OCI-LY7 (cell line): ENCODE data around the gene SLC12A9. TPM values are rescaled to one million over a fixed set of nuclear protein-coding genes. Genes with fewer than 3 reads are reported as not detected.

ENCODE experiments used
- BruUV-seq: library from RNA; stranded (reverse); fragments of 400-500 nt; replicated peaks from 2 replicates; lab custom pipeline; 2021; lab: Mats Ljungman, UMichigan
- CTCF ChIA-PET: fragments of 300-600 bp; sonication (Branson Sonifier 250); formaldehyde crosslinking; loops from one replicate; lab custom pipeline; 2022; ENCODE audit warnings: antibody characterized with exemption; ENCODE audit not compliant: unreplicated experiment; lab: Charles Lee
- POLR2A ChIA-PET: fragments of 300-600 bp; sonication (Branson Sonifier 250); formaldehyde crosslinking; loops from one replicate; lab custom pipeline; 2022; ENCODE audit warnings: antibody characterized with exemption; lab: Charles Lee
- DNase-seq: peaks from one replicate; pipeline ENCODE4 v3.0.0-alpha.2; 2015; ENCODE audit warnings: low spot score
- H2AFZ ChIP-seq: fragments of 200-600 bp; sonication (generic), shearing (Covaris generic); 2 replicates; pipeline ENCODE4 v1.6.1; 2014; ENCODE audit warnings: mild to moderate bottlenecking, antibody characterized with exemption, low read length, moderate library complexity
- H3K27ac ChIP-seq: fragments of 200-600 bp; sonication (generic); 2 replicates; pipeline ENCODE4 v1.5.1; 2014; ENCODE audit warnings: mixed run types, low read depth, mild to moderate bottlenecking, moderate library complexity, low read length, inconsistent platforms; ENCODE audit not compliant: poor library complexity, severe bottlenecking
- H3K36me3 ChIP-seq: fragments of 200-600 bp; sonication (generic); 2 replicates; pipeline ENCODE4 v1.6.1; 2014; ENCODE audit warnings: mild to moderate bottlenecking, antibody characterized with exemption, low read length, moderate library complexity, mixed read lengths; ENCODE audit not compliant: insufficient read depth
- H3K4me1 ChIP-seq: fragments of 200-600 bp; sonication (generic); 2 replicates; pipeline ENCODE4 v1.5.1; 2014; ENCODE audit warnings: mild to moderate bottlenecking, low read length; ENCODE audit not compliant: insufficient read depth, poor library complexity, severe bottlenecking
- H3K4me2 ChIP-seq: fragments of 200-600 bp; sonication (generic); 2 replicates; pipeline ENCODE4 v1.6.1; 2014; ENCODE audit warnings: mild to moderate bottlenecking, low read length
- H3K4me3 ChIP-seq: fragments of 200-600 bp; sonication (generic); 2 replicates; pipeline ENCODE4 v1.5.1; 2014; ENCODE audit warnings: mild to moderate bottlenecking, low read depth, low read length; ENCODE audit not compliant: poor library complexity, severe bottlenecking
- H3K79me2 ChIP-seq: fragments of 200-600 bp; sonication (generic); 2 replicates; pipeline ENCODE4 v1.6.1; 2016; ENCODE audit warnings: low read depth, mild to moderate bottlenecking, low read length, moderate library complexity, mixed read lengths; ENCODE audit not compliant: insufficient read depth
- H3K9me2 ChIP-seq: fragments of 200-600 bp; sonication (generic); 2 replicates; pipeline ENCODE4 v1.6.1; 2016; ENCODE audit warnings: mild to moderate bottlenecking, low read length, mixed read lengths; ENCODE audit not compliant: insufficient read depth
- H3K9me3 ChIP-seq: fragments of 200-600 bp; sonication (generic); 2 replicates; pipeline ENCODE4 v1.6.1; 2014; ENCODE audit warnings: mild to moderate bottlenecking, mixed run types, low read length, mixed read lengths
- H4K20me1 ChIP-seq: fragments of 200-600 bp; sonication (generic); 2 replicates; pipeline ENCODE4 v1.6.1; 2014; ENCODE audit warnings: mild to moderate bottlenecking, antibody characterized with exemption, low read length, moderate library complexity, mixed read lengths; ENCODE audit not compliant: insufficient read depth
- CTCF ChIP-seq: fragments of 200-600 bp; sonication (generic); conservative IDR thresholded peaks from 2 replicates; pipeline ENCODE4 v1.5.1; 2014; ENCODE audit warnings: mild to moderate bottlenecking, antibody characterized with exemption, low read length, moderate library complexity, mixed read lengths
- EZH2phosphoT487 ChIP-seq: fragments of 200-600 bp; sonication (generic); IDR thresholded peaks from 2 replicates; pipeline ENCODE4 v1.6.1; 2018; ENCODE audit warnings: low read depth, borderline replicate concordance, mild to moderate bottlenecking, mixed run types, antibody characterized with exemption, low read length, moderate library complexity, mixed read lengths
- intact Hi-C: fragments of 100-400 bp; cut with micrococcal nuclease; formaldehyde crosslinking; loops from one replicate; pipeline ENCODE4 v1.10.0; 2022; ENCODE audit not compliant: unreplicated experiment
- total RNA-seq, 2 experiments: library from RNA; depleted of rRNA in 1 of 2; stranded (reverse); fragments of >200 nt in 1 of 2; shearing (Covaris generic) in 1 of 2; gene quantifications; 2 replicates each; pipeline ENCODE4 v1.2.3, GENCODE V29; 2014 to 2022

Gene SLC12A9
- total RNA-seq, 2 experiments from 2014 or later, result 15.7 to 25.6 TPM

GRCh38 chr7:100823534-100823933 lies 29.0 kb upstream of the SLC12A9 start:
- no peak overlapping the region for H2AFZ ChIP-seq
- no peak for DNase-seq
- no peaks in the 10 kb centered on the region for H3K9me3 ChIP-seq
- no peak overlapping the region for H3K4me3 ChIP-seq
- no peaks in the 10 kb centered on the region for H3K4me1 ChIP-seq
- intact Hi-C loops, result no loop called here
- no peaks in the 10 kb centered on the region for H3K9me2 ChIP-seq
- H3K36me3 ChIP-seq, result no peaks in the 10 kb centered on the region
- H3K4me2 ChIP-seq, result no peak overlapping the region
- no peak overlapping the region for H3K27ac ChIP-seq
- H4K20me1 ChIP-seq, result no peaks in the 10 kb centered on the region
- TF ChIP-seq CTCF (no peak), EZH2phosphoT487 (no peak)
- ChIA-PET POLR2A (no interaction called here), CTCF (no interaction called here)
- no peaks in the 10 kb centered on the region for H3K79me2 ChIP-seq
- no TSS peak for BruUV-seq

GRCh38 chr7:100824499-100825214 lies 27.9 kb upstream of the SLC12A9 start:
- H3K27ac ChIP-seq, result no peak overlapping the region
- H3K9me3 ChIP-seq, result no peaks in the 10 kb centered on the region
- no peak overlapping the region for H2AFZ ChIP-seq
- ChIA-PET POLR2A (no interaction called here), CTCF (no interaction called here)
- no peak overlapping the region for H3K4me3 ChIP-seq
- TF ChIP-seq EZH2phosphoT487, result no peak
- no peak for TF ChIP-seq CTCF
- H3K4me2 ChIP-seq, result no peak overlapping the region
- H4K20me1 ChIP-seq, result no peaks in the 10 kb centered on the region
- intact Hi-C loops, result no loop called here
- no peak for DNase-seq
- H3K79me2 ChIP-seq, result no peaks in the 10 kb centered on the region
- BruUV-seq, result no TSS peak
- no peaks in the 10 kb centered on the region for H3K4me1 ChIP-seq
- H3K9me2 ChIP-seq, result no peaks in the 10 kb centered on the region
- H3K36me3 ChIP-seq, result no peaks in the 10 kb centered on the region

- no TSS peak for BruUV-seq
- DNase-seq, result no peak
- Histone ChIP-seq H4K20me1 (no peaks in the 10 kb centered on the region), H3K79me2 (no peaks in the 10 kb centered on the region), H3K27ac (no peak overlapping the region), H3K4me1 (no peaks in the 10 kb centered on the region), H3K9me3 (no peaks in the 10 kb centered on the region), H3K36me3 (no peaks in the 10 kb centered on the region), H3K4me2 (no peak overlapping the region), H2AFZ (no peak overlapping the region), H3K4me3 (no peak overlapping the region), H3K9me2 (no peaks in the 10 kb centered on the region)
- TF ChIP-seq EZH2phosphoT487 (no peak), CTCF (no peak)
- POLR2A ChIA-PET, result no interaction called here
- CTCF ChIA-PET, result no interaction called here
- intact Hi-C loops, result no loop called here
Observed at GRCh38 chr7:100825215-100825671, 27.3 kb upstream of the SLC12A9 start.
